A673 (cell line): ENCODE results near the gene OSBPL1A. TPM values are rescaled to one million over a fixed set of nuclear protein-coding genes. Genes with fewer than 3 reads are reported as not detected.
A peak's percentile ranks its signal among the peaks of the same experiment; 100 is the strongest.

Experiments used
- BruUV-seq: library from RNA; stranded (reverse); fragments of 400-500 nt; replicated peaks from 2 replicates; lab custom pipeline; 2021; lab: Mats Ljungman, UMichigan
- CTCF ChIA-PET: fragments of 300-600 bp; sonication (Branson Sonifier 250); formaldehyde crosslinking; loops from one replicate; lab custom pipeline; 2022; ENCODE audit warnings: antibody characterized with exemption; lab: Charles Lee
- POLR2A ChIA-PET: fragments of 300-600 bp; sonication (Branson Sonifier 250); formaldehyde crosslinking; loops from one replicate; lab custom pipeline; 2022; ENCODE audit warnings: antibody characterized with exemption; ENCODE audit not compliant: low non-redundant PET; lab: Charles Lee
- DNase-seq: peaks from one replicate; pipeline ENCODE4 v3.0.0-alpha.2; 2015; ENCODE audit warnings: low spot score
- H3K27ac ChIP-seq: fragments of 200-600 bp; sonication (generic); 2 replicates; pipeline ENCODE4 v1.5.1; 2016; ENCODE audit warnings: mixed run types, low read depth, mild to moderate bottlenecking, mixed read lengths, antibody characterized with exemption, low read length; ENCODE audit not compliant: poor library complexity, severe bottlenecking
- H3K27me3 ChIP-seq: fragments of 200-600 bp; sonication (generic); replicated peaks from 2 replicates; pipeline ENCODE4 v1.6.1; 2017; ENCODE audit warnings: mixed run types, low read depth, mild to moderate bottlenecking, mixed read lengths, antibody characterized with exemption, low read length; ENCODE audit not compliant: insufficient read depth, poor library complexity
- H3K36me3 ChIP-seq: fragments of 200-600 bp; sonication (generic); 2 replicates; pipeline ENCODE4 v1.6.1; 2016; ENCODE audit warnings: mixed run types, mild to moderate bottlenecking, mixed read lengths, antibody characterized with exemption, low read length; ENCODE audit not compliant: insufficient read depth, poor library complexity, severe bottlenecking
- H3K4me1 ChIP-seq: fragments of 200-600 bp; sonication (generic); 2 replicates; pipeline ENCODE4 v1.6.1; 2017; ENCODE audit warnings: mixed run types, mild to moderate bottlenecking, mixed read lengths, antibody characterized with exemption, low read length; ENCODE audit not compliant: insufficient read depth, poor library complexity, severe bottlenecking
- H3K4me3 ChIP-seq: fragments of 200-600 bp; sonication (generic); 2 replicates; pipeline ENCODE4 v1.5.1; 2016; ENCODE audit warnings: low read depth, mixed run types, mild to moderate bottlenecking, mixed read lengths, low read length; ENCODE audit not compliant: poor library complexity, severe bottlenecking
- H3K9me3 ChIP-seq: fragments of 200-600 bp; sonication (generic); 2 replicates; pipeline ENCODE4 v1.6.1; 2016; ENCODE audit warnings: mixed run types, low read depth, mild to moderate bottlenecking, mixed read lengths, antibody characterized with exemption, low read length; ENCODE audit not compliant: poor library complexity, severe bottlenecking
- CTCF ChIP-seq: fragments of 300-800, 200-600 bp; sonication (generic); conservative IDR thresholded peaks from 2 replicates; pipeline ENCODE4 v1.5.1; 2017; ENCODE audit warnings: low read depth, mild to moderate bottlenecking, antibody characterized with exemption, low read length, moderate library complexity, mixed read lengths
- EZH2 ChIP-seq: fragments of 200-600 bp; sonication (generic); IDR thresholded peaks from 2 replicates; pipeline ENCODE4 v1.6.1; 2017; ENCODE audit warnings: borderline replicate concordance, low read depth, mild to moderate bottlenecking, mixed read lengths, antibody characterized with exemption, low read length; ENCODE audit not compliant: poor library complexity, severe bottlenecking
- intact Hi-C: fragments of 100-400 bp; cut with micrococcal nuclease; formaldehyde crosslinking; loops from one replicate; pipeline ENCODE4 v1.10.0; 2022; ENCODE audit not compliant: unreplicated experiment
- total RNA-seq: library from RNA; stranded (reverse); gene quantifications from 2 replicates; pipeline ENCODE4 v1.2.3, GENCODE V29; 2021

The OSBPL1A gene
- total RNA-seq, 1 experiment from 2014 or later = 26.1 TPM

GRCh38 chr18:24140697-24141096 is 256.9 kb downstream of the OSBPL1A start:
- H3K4me1 ChIP-seq = peaks cover 8% of the 10 kb centered on the region
- H3K27ac ChIP-seq = no peak overlapping the region
- no peaks in the 10 kb centered on the region for H3K36me3 ChIP-seq
- no peaks in the 10 kb centered on the region for H3K27me3 ChIP-seq
- no peak for DNase-seq
- H3K4me3 ChIP-seq = no peak overlapping the region
- ChIA-PET POLR2A (no interaction called here), CTCF (no interaction called here)
- no peaks in the 10 kb centered on the region for H3K9me3 ChIP-seq
- intact Hi-C loops = no loop called here
- no TSS peak for BruUV-seq
- TF ChIP-seq EZH2 (no peak), CTCF (no peak)

- H3K36me3 ChIP-seq = no peaks in the 10 kb centered on the region
- H3K4me3 ChIP-seq = peak within 1 kb of the TSS; percentile 57
- ChIA-PET CTCF (interaction anchor here (0.6 to 1.5 kb wide), 3 partner anchors 23 to 350 kb away, joined by 4 to 5 read pairs (median 5); no protein-coding TSS in a partner anchor), POLR2A (interaction anchor here (0.6 to 0.9 kb wide), 7 partner anchors 63 to 475 kb away, joined by 3 to 7 read pairs (median 5); no protein-coding TSS in a partner anchor)
- H3K27me3 ChIP-seq = no peaks in the 10 kb centered on the region
- H3K27ac ChIP-seq = peak within 1 kb of the TSS; percentile 63
- no peaks in the 10 kb centered on the region for H3K9me3 ChIP-seq
- TSS peak; percentile 75 for BruUV-seq
- H3K4me1 ChIP-seq = peaks cover 8% of the 10 kb centered on the region
- DNase-seq = peak; percentile 93
- intact Hi-C loops = loop anchor here (10.0 kb wide), 1 partner anchor 634 kb away; the partner anchor contains the start of gene RMC1
- TF ChIP-seq EZH2 (no peak), CTCF (no peak)
These were observed 258.6 kb downstream of the OSBPL1A start, which contains the start of gene CABYR for GRCh38 chr18:24138789-24139616. TSS of gene CABYR (plus strand) at chr18:24139062. CDS start at chr18:24143115, 4,053 bp downstream.

- ChIA-PET CTCF (interaction anchor here (0.6 to 1.5 kb wide), 2 partner anchors 38 to 350 kb away, joined by 5 read pairs; no protein-coding TSS in a partner anchor), POLR2A (interaction anchor here (0.6 to 0.8 kb wide), 6 partner anchors 63 to 475 kb away, joined by 3 to 7 read pairs (median 4); no protein-coding TSS in a partner anchor)
- H3K9me3 ChIP-seq = no peaks in the 10 kb centered on the region
- TF ChIP-seq EZH2 = no peak
- no peak for TF ChIP-seq CTCF
- peaks cover under 1% of the 10 kb centered on the region for H3K36me3 ChIP-seq
- H3K4me1 ChIP-seq = peaks cover 8% of the 10 kb centered on the region
- H3K4me3 ChIP-seq = peak overlapping the region; percentile 57
- DNase-seq = no peak
- H3K27me3 ChIP-seq = no peaks in the 10 kb centered on the region
- intact Hi-C loops = loop anchor here (10.0 kb wide), 1 partner anchor 634 kb away; the partner anchor contains the start of gene RMC1
- BruUV-seq = no TSS peak
- peak overlapping the region; percentile 63 for H3K27ac ChIP-seq
These were observed 259.2 kb downstream of the OSBPL1A start for GRCh38 chr18:24138409-24138788.
